DND-41 (cell line): ENCODE measurements around the gene MYOF.

ENCODE experiments used
- EZH2 ChIP-seq: IDR thresholded peaks from 3 replicates; pipeline ENCODE4 v1.6.1; 2012; ENCODE audit warnings: borderline replicate concordance, low read depth, mild to moderate bottlenecking, moderate library complexity, low read length, inconsistent platforms; ENCODE audit not compliant: severe bottlenecking
- TF ChIP-seq, protein P1 (sequence below): IDR thresholded peaks from 2 replicates; pipeline ENCODE4 v1.5.1; 2012; ENCODE audit warnings: borderline replicate concordance, low read length, moderate library complexity, mild to moderate bottlenecking; ENCODE audit not compliant: poor library complexity, severe bottlenecking; ENCODE audit errors: extremely low read depth

DNA sequence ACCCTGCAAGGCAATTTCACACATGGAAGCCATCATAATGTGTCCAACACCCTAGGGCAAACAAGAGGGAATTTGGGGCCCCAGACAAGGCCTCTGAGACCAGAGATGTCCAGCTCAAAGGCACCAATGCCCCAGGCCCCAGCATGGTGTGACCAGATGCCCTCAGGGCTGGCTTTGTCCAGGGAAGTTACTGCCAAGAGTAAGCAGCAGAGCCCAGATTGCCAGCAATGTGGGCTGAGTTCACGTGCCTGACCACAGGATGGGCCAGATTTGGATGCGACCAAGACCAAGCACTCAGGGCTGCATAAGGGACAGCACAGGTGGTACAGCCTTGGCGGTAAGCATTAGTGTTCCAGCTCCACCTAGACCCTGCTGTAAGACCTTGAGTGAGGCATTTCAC, 12.7 kb downstream of the MYOF start:
- no peak for TF ChIP-seq EZH2
- TF ChIP-seq, protein P1, sequence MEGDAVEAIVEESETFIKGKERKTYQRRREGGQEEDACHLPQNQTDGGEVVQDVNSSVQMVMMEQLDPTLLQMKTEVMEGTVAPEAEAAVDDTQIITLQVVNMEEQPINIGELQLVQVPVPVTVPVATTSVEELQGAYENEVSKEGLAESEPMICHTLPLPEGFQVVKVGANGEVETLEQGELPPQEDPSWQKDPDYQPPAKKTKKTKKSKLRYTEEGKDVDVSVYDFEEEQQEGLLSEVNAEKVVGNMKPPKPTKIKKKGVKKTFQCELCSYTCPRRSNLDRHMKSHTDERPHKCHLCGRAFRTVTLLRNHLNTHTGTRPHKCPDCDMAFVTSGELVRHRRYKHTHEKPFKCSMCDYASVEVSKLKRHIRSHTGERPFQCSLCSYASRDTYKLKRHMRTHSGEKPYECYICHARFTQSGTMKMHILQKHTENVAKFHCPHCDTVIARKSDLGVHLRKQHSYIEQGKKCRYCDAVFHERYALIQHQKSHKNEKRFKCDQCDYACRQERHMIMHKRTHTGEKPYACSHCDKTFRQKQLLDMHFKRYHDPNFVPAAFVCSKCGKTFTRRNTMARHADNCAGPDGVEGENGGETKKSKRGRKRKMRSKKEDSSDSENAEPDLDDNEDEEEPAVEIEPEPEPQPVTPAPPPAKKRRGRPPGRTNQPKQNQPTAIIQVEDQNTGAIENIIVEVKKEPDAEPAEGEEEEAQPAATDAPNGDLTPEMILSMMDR = no peak
